Activated CD8-positive, alpha-beta T cell treated with anti-CD3 and anti-CD28 coated beads for 36 hours (primary cell): ENCODE data around the gene AARS2. TPM values are rescaled to one million over a fixed set of nuclear protein-coding genes. Genes with fewer than 3 reads are reported as not detected.
A peak's percentile ranks its signal among the peaks of the same experiment; 100 is the strongest.

Experiments used
- ATAC-seq: fragments of 200-7000 bp; cut with Tn5 transposase; one replicate; pipeline ENCODE4 v1.10.0; 2021; ENCODE audit warnings: mild to moderate bottlenecking, moderate library complexity
- CTCF ChIA-PET: fragments of 350-600 bp; sonication (Branson Sonifier 250); formaldehyde crosslinking; loops from one replicate; lab custom pipeline; 2021; ENCODE audit warnings: antibody characterized with exemption; lab: Charles Lee
- POLR2A ChIA-PET: fragments of 350-600 bp; sonication (Branson Sonifier 250); formaldehyde crosslinking; loops from one replicate; lab custom pipeline; 2021; ENCODE audit warnings: antibody characterized with exemption; lab: Charles Lee
- DNase-seq: peaks from one replicate; pipeline ENCODE4 v3.0.0-alpha.2; 2020
- H3K27ac Mint-ChIP-seq: one replicate; pipeline ENCODE4 v1.8.0; 2021; ENCODE audit warnings: mild to moderate bottlenecking, mixed read lengths
- H3K27me3 Mint-ChIP-seq: one replicate; pipeline ENCODE4 v1.8.0; 2021; ENCODE audit warnings: mixed read lengths
- H3K36me3 Mint-ChIP-seq: one replicate; pipeline ENCODE4 v1.8.0; 2021; ENCODE audit warnings: low read depth, mixed read lengths
- H3K4me1 Mint-ChIP-seq: one replicate; pipeline ENCODE4 v1.8.0; 2021; ENCODE audit warnings: low read depth, mixed read lengths
- H3K4me3 Mint-ChIP-seq: one replicate; pipeline ENCODE4 v1.8.0; 2021; ENCODE audit warnings: mild to moderate bottlenecking, moderate library complexity, mixed read lengths
- H3K9me3 Mint-ChIP-seq: one replicate; pipeline ENCODE4 v1.8.0; 2021; ENCODE audit warnings: mixed read lengths
- CTCF ChIP-seq: fragments of 200-600 bp; IDR thresholded peaks from one replicate; pipeline ENCODE4 v1.8.0; 2022; ENCODE audit warnings: antibody characterized with exemption, mild to moderate bottlenecking
- intact Hi-C: fragments of 100-400 bp; cut with micrococcal nuclease; formaldehyde crosslinking; loops from one replicate; pipeline ENCODE4 v1.10.0; 2022
- total RNA-seq, 2 experiments: library from RNA; stranded (reverse); gene quantifications; one replicate each; pipeline ENCODE4 v1.2.3, GENCODE V29; 2021

AARS2 gene
- total RNA-seq, result 10 to 100 TPM; 16.2 to 16.3 TPM

- Mint-ChIP-seq H3K4me3 (peak within 1 kb of the TSS; percentile 90), H3K9me3 (no peaks in the 10 kb centered on the region), H3K27me3 (no peaks in the 10 kb centered on the region), H3K4me1 (peaks cover 16% of the 10 kb centered on the region), H3K36me3 (peaks cover 22% of the 10 kb centered on the region), H3K27ac (peak within 1 kb of the TSS; percentile 83)
- ChIA-PET CTCF (interaction anchor here (0.7 to 15.0 kb wide), 31 partner anchors 9 to 217 kb away, joined by 3 to 182 read pairs (median 3); partner anchors contain the start of genes CDC5L, SLC29A1 and TMEM151B), POLR2A (interaction anchor here (0.6 to 2.3 kb wide), 12 partner anchors 8 to 1366 kb away, joined by 3 to 8 read pairs (median 4); partner anchors contain the start of gene SLC35B2)
- peak; percentile 91 for TF ChIP-seq CTCF
- ATAC-seq (peak; percentile 97), DNase-seq (peak; percentile 95)
- intact Hi-C loops, result no loop called here
These were observed at the start of gene AARS2 for GRCh38 chr6:44312901-44313788. AARS2 (minus strand) TSS chr6:44313347; CDS start chr6:44313323, 24 bp downstream.

- Mint-ChIP-seq H3K4me1 (no peaks in the 10 kb centered on the region), H3K36me3 (no peaks in the 10 kb centered on the region), H3K4me3 (no peak overlapping the region), H3K27ac (no peak overlapping the region), H3K9me3 (no peaks in the 10 kb centered on the region), H3K27me3 (peaks cover 5% of the 10 kb centered on the region)
- no peak for DNase-seq
- intact Hi-C loops, result no loop called here
- no peak for TF ChIP-seq CTCF
- no peak for ATAC-seq
- CTCF ChIA-PET, result interaction anchor here (1.3 kb wide), 1 partner anchor 70 kb away, joined by 4 read pairs; no protein-coding TSS in a partner anchor
- POLR2A ChIA-PET, result no interaction called here
These were observed 48.8 kb upstream of the AARS2 start for GRCh38 chr6:44361947-44362346.

GRCh38 chr6:44359973-44360372 is 46.8 kb upstream of the AARS2 start:
- Mint-ChIP-seq H3K4me3 (no peak overlapping the region), H3K27me3 (peaks cover 5% of the 10 kb centered on the region), H3K36me3 (no peaks in the 10 kb centered on the region), H3K9me3 (no peaks in the 10 kb centered on the region), H3K4me1 (no peaks in the 10 kb centered on the region), H3K27ac (no peak overlapping the region)
- no peak for TF ChIP-seq CTCF
- ATAC-seq (no peak), DNase-seq (no peak)
- intact Hi-C loops, result no loop called here
- CTCF ChIA-PET, result no interaction called here
- POLR2A ChIA-PET, result no interaction called here

GRCh38 chr6:44356487-44356886 is 43.3 kb upstream of the AARS2 start:
- H3K36me3 Mint-ChIP-seq, result no peaks in the 10 kb centered on the region
- ATAC-seq, result no peak
- peaks cover 3% of the 10 kb centered on the region for H3K27me3 Mint-ChIP-seq
- no peak overlapping the region for H3K4me3 Mint-ChIP-seq
- H3K9me3 Mint-ChIP-seq, result no peaks in the 10 kb centered on the region
- ChIA-PET CTCF (no interaction called here), POLR2A (no interaction called here)
- no peaks in the 10 kb centered on the region for H3K4me1 Mint-ChIP-seq
- intact Hi-C loops, result no loop called here
- no peak for TF ChIP-seq CTCF
- no peak for DNase-seq
- no peak overlapping the region for H3K27ac Mint-ChIP-seq

- POLR2A ChIA-PET, result no interaction called here
- Mint-ChIP-seq H3K9me3 (no peaks in the 10 kb centered on the region), H3K27me3 (peaks cover 3% of the 10 kb centered on the region), H3K36me3 (no peaks in the 10 kb centered on the region), H3K27ac (no peak overlapping the region), H3K4me1 (no peaks in the 10 kb centered on the region), H3K4me3 (no peak overlapping the region)
- CTCF ChIA-PET, result no interaction called here
- no peak for TF ChIP-seq CTCF
- intact Hi-C loops, result no loop called here
- ATAC-seq (no peak), DNase-seq (no peak)
These were observed 42.5 kb upstream of the AARS2 start for GRCh38 chr6:44355640-44356039.
